HL-60 (cell line): ENCODE results near the gene LARP7.
"Not testable (repeated sequence)": the region's sequence is repeated elsewhere in the genome, so short reads cannot be mapped to it uniquely, and the experiment has no call there.

ENCODE experiments used
- DNase-seq, 2 experiments: peaks; one replicate each; pipeline ENCODE4 v3.0.0-alpha.2; 2010 to 2020; ENCODE audit warnings: low read depth in 1 of 2, low spot score in 1 of 2
- H3K27ac ChIP-seq: fragments of 250-450 bp; sonication (Bioruptor Pico); replicated peaks from 2 replicates; pipeline ENCODE4 v1.5.1; 2020; ENCODE audit warnings: mild to moderate bottlenecking, moderate library complexity
- H3K27me3 ChIP-seq: fragments of 250-450 bp; sonication (Bioruptor Pico); 2 replicates; pipeline ENCODE4 v1.5.1; 2021; ENCODE audit warnings: mild to moderate bottlenecking, moderate library complexity; ENCODE audit not compliant: insufficient read depth, poor library complexity, severe bottlenecking
- H3K4me3 ChIP-seq: replicated peaks from 2 replicates; pipeline ENCODE4 v1.5.1; 2011; ENCODE audit warnings: mild to moderate bottlenecking, control low read depth, low read length; ENCODE audit not compliant: insufficient read depth
- GABPA ChIP-seq: IDR thresholded peaks from 2 replicates; pipeline ENCODE4 v1.6.1; 2012; ENCODE audit warnings: low read depth
- POLR2AphosphoS5 ChIP-seq: IDR thresholded peaks from 2 replicates; pipeline ENCODE4 v1.6.1; 2012; ENCODE audit warnings: low read depth
- SPI1 ChIP-seq: IDR thresholded peaks from 2 replicates; pipeline ENCODE4 v1.6.1; 2012; ENCODE audit warnings: low read depth, mild to moderate bottlenecking, borderline replicate concordance
- TF ChIP-seq, protein P1 (sequence below): IDR thresholded peaks from 2 replicates; pipeline ENCODE4 v1.6.1; 2012; ENCODE audit warnings: low read depth; ENCODE audit not compliant: insufficient replicate concordance
- TF ChIP-seq, protein P2 (sequence below): IDR thresholded peaks from one replicate; pipeline ENCODE4 v1.5.1; 2011; ENCODE audit warnings: low read length, control low read depth, inconsistent platforms; ENCODE audit not compliant: insufficient read depth

LARP7 gene

DNA sequence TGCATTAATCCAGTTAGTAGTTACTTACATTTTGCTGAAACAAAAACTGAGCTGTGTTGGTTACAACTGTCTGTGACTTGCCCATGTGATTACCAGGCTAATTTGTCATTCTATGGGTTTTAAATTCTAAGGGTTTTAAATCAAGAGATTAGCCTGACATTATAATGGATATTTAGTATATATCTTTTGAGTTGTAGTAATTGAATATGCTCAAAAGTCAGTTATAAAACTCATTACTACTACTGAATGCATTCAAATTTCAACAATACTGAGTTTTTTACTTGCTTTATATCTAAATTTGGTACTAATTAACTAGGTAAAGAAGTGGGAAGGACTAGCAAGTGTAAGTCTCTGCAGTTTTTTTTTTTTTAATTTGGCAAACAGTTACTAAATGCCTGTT lies 14.7 kb downstream of the LARP7 start:
- no peak overlapping the region for H3K4me3 ChIP-seq
- no peak for DNase-seq
- no peak overlapping the region for H3K27ac ChIP-seq
- TF ChIP-seq, protein P1, sequence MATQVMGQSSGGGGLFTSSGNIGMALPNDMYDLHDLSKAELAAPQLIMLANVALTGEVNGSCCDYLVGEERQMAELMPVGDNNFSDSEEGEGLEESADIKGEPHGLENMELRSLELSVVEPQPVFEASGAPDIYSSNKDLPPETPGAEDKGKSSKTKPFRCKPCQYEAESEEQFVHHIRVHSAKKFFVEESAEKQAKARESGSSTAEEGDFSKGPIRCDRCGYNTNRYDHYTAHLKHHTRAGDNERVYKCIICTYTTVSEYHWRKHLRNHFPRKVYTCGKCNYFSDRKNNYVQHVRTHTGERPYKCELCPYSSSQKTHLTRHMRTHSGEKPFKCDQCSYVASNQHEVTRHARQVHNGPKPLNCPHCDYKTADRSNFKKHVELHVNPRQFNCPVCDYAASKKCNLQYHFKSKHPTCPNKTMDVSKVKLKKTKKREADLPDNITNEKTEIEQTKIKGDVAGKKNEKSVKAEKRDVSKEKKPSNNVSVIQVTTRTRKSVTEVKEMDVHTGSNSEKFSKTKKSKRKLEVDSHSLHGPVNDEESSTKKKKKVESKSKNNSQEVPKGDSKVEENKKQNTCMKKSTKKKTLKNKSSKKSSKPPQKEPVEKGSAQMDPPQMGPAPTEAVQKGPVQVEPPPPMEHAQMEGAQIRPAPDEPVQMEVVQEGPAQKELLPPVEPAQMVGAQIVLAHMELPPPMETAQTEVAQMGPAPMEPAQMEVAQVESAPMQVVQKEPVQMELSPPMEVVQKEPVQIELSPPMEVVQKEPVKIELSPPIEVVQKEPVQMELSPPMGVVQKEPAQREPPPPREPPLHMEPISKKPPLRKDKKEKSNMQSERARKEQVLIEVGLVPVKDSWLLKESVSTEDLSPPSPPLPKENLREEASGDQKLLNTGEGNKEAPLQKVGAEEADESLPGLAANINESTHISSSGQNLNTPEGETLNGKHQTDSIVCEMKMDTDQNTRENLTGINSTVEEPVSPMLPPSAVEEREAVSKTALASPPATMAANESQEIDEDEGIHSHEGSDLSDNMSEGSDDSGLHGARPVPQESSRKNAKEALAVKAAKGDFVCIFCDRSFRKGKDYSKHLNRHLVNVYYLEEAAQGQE: no peak
- no peak for TF ChIP-seq SPI1
- no peak for TF ChIP-seq POLR2AphosphoS5
- no peak for TF ChIP-seq GABPA
- TF ChIP-seq, protein P2, sequence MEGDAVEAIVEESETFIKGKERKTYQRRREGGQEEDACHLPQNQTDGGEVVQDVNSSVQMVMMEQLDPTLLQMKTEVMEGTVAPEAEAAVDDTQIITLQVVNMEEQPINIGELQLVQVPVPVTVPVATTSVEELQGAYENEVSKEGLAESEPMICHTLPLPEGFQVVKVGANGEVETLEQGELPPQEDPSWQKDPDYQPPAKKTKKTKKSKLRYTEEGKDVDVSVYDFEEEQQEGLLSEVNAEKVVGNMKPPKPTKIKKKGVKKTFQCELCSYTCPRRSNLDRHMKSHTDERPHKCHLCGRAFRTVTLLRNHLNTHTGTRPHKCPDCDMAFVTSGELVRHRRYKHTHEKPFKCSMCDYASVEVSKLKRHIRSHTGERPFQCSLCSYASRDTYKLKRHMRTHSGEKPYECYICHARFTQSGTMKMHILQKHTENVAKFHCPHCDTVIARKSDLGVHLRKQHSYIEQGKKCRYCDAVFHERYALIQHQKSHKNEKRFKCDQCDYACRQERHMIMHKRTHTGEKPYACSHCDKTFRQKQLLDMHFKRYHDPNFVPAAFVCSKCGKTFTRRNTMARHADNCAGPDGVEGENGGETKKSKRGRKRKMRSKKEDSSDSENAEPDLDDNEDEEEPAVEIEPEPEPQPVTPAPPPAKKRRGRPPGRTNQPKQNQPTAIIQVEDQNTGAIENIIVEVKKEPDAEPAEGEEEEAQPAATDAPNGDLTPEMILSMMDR: no peak
- H3K27me3 ChIP-seq: no peaks in the 10 kb centered on the region

DNA sequence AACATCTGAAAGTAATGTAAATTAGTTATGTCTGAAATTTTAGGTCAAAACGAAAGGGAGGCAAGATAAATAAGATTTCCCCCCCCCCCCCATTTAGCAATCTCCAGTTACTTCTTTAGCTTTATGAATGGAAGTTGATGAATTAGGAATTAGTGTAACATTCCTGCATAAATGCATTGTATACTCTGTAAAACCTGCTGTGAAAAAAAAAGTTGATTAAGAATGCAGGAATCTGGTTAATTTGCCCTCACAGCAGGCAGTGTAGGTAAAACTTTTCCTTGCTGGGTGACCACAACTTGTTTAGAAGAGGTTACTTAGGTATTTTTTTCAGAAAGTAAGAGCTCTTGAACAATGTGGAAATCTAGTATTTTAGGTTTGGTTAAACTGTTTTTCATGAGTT lies 15.3 kb downstream of the LARP7 start:
- Histone ChIP-seq H3K27ac (no peak overlapping the region), H3K4me3 (no peak overlapping the region), H3K27me3 (no peaks in the 10 kb centered on the region)
- DNase-seq: no peak
- TF ChIP-seq SPI1 (no peak), POLR2AphosphoS5 (no peak), GABPA (no peak)
- TF ChIP-seq, protein P1: no peak
- TF ChIP-seq, protein P2: no peak

GRCh38 chr4:112655270-112655669 lies 18.3 kb downstream of the LARP7 start:
- no peak for DNase-seq
- Histone ChIP-seq H3K27ac (no peak overlapping the region), H3K4me3 (no peak overlapping the region), H3K27me3 (no peaks in the 10 kb centered on the region)
- TF ChIP-seq GABPA: no peak
- TF ChIP-seq, protein P1: no peak
- no peak for TF ChIP-seq POLR2AphosphoS5
- TF ChIP-seq, protein P2: no peak
- TF ChIP-seq SPI1: no peak

GRCh38 chr4:112656115-112656514 lies 19.2 kb downstream of the LARP7 start:
- H3K27me3 ChIP-seq, DNase-seq, H3K4me3 ChIP-seq, H3K27ac ChIP-seq: not testable (repeated sequence)
